Hepatocyte (in vitro differentiated cells): Measurements from ENCODE around the gene HOXA6.

Experiments
- CTCF ChIP-seq: fragments of 200-600 bp; sonication (generic); IDR thresholded peaks from 2 replicates; pipeline ENCODE4 v1.5.1; 2016; ENCODE audit warnings: antibody characterized with exemption, mild to moderate bottlenecking; ENCODE audit not compliant: poor library complexity
- EZH2 ChIP-seq: fragments of 200-600 bp; sonication (generic); IDR thresholded peaks from 2 replicates; pipeline ENCODE4 v1.6.1; 2016; ENCODE audit warnings: antibody characterized with exemption, mild to moderate bottlenecking, borderline replicate concordance

GRCh38 chr7:27150568-27151340 lies 3.2 kb upstream of the HOXA6 start:
- TF ChIP-seq CTCF: peak; percentile 81
- no peak for TF ChIP-seq EZH2
